Femur (tissue), 1 donor: ENCODE measurements around the gene PPM1F.

Experiments
- DNase-seq: peaks from one replicate; pipeline ENCODE4 v3.0.0-alpha.2; 2017

PPM1F gene

DNA sequence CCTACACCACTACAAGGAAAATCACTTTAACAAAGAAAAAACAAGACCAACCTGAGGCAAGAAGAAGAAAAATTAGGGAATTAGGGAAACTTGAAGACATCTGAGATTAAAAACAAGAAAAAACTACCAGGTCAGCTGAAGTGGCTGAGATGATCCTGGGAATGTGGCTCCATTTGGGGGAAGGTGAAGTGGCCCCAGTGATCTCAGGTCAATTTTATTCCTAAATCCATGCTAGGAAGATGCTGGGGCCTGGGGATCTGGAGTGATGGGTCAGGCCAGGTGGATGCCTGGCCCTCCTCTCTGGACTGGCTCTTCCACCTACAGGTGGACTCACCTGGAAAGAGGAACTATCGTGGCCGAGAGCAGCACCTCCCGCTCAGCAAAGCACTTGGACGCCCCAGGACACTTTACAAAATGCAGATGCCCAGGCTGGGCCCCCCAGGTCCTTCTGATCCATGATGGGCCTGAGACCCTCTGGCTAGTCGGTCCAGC is 23.3 kb upstream of the PPM1F start:
- no peak for DNase-seq

DNA sequence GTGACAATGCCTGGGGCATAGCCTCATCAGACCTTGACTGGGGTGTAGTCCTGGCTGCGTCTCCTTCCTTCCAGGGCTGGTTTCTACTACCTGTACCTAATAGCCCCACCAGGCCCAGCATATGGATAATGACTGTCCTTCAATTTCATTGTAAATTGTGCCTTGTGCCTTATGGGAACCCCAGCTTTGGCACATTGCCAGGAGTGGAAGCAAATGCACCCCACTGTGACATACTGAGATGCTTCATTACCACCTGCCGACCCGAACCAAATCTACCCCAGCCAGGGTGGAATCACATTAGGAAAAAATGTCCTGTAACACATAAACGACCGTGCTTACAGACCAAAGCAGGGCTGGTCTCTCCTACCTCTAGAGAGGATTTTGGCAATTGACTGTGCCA is 22.6 kb upstream of the PPM1F start:
- DNase-seq, result no peak

DNA sequence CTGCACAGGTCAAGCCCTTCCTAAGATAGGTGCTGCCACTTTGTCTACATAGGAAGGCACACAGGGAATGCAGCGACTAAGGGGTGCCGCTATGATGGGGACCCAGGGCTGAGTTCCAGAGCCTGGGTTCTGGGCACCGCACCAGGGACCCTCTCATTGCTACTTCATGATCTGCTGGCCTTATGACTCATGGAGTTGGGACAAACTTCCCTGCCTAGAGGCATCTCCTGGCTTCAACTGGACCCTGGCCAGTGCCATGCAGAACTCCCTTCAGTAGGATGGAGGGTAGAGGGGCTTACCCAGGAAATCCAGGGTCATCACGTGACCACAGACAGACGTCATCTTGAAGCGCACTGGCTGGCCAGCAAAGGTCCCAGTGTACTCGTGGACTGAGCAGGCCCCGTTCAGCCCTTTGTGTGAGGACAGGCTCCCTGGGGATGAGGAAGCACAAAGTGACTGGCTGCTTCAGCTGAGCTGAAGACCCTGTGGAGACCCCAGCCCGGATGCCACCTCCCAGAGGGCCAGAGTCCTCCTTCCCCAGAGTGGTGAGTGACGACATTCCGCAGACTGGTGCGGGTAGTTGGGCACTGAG is 21.5 kb upstream of the PPM1F start:
- no peak for DNase-seq

DNA sequence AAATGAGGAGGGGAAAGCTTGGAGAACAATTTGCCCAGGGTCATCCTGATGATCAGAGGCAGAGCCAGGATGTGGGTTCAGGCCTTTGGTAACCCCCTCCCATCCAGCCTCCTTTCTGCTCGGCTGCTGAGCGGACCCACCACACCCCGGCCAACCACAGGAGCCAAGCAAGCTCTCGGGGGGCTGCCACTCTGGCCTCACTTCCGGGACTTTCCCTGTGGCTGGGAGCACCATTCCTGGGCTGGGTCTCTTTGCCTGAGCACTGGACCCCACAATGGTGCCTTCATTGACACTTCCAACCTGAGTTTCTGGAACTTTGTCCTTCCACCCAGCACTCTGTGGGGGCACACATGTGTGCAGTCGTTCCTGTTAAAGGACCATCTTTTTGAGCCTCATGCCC is 20.2 kb upstream of the PPM1F start:
- no peak for DNase-seq

DNA sequence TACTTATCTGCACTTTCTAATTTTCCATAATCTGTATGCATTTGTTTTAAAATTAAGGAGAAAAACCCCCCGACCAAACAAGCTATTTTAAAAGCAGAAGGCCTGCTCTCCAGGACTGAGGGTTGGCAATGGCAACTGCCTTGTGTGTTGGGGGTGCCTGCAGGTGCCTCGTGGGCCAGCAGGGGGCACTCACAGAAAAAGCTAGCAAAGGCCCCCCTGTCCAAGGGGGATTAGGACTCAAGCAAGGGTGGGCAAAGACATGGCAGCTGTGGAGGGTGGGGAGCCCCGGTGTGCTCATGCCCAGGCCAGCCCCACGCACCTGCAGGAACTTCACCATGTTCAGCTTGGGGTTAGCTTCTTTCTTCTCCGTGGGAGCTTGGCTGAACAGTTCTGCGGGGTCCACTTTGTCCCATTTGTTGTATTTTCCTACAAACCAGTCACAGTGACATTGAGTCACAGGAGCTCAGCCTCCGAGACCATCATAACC is 19.7 kb upstream of the PPM1F start:
- no peak for DNase-seq

DNA sequence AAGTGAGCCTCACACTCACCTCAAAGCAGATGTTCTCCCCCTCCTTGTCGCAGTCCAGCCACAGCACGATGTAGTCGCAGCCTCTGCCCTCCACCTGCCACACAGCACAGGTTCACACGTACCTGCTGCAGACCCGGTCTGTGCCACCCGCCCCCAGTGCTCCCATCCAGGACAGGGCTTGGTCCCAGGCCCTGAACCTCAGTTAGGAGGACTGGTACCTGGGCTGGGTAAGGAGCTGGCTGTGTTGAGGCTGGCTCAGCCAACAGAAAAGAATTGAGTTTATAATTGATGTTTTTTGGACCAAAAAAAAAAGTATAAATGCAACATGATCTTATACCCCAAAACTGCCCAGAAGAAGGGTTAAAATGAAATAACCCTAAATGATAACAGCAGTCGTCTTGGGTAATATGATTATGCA is 19.2 kb upstream of the PPM1F start:
- no peak for DNase-seq

DNA sequence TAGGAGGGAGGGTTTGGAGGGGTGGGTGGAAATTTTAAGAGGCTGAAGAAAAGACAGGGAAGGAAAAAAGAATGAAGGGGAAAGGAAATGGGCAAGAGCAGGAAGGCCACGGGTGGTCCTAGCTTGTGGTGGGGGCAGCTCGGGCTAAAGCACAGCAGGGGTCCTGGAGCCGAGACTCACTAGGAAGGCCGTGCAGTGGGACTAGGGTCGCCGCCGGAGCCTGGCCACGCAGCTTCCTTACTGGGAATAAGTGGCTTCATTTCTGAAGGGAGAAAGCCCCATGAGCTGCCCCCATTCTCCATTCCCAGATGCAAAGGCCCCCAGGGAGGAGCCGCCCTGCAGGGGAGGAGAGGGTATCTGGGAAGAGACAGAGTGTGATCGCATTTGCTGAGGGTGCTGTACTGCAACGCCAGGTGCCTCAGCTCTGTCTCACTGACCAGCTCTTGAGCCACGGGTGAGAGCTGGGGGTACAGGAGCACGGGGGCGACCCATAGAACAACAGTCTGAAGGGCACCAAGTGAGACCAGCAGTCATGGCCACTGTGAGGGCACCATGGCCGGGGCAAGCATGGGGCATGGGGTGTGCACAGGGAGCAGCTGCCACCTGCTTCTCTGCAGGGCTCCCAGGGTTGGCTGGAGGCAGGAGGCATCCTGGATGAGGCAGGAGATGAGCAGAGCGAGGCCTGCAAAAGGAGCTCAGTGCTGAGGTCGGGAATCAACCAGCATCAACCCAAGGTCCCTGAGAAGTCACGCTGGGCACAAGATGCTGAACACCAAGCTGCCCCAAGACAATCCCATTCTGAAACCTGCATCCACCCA is 18.4 kb upstream of the PPM1F start:
- no peak for DNase-seq

DNA sequence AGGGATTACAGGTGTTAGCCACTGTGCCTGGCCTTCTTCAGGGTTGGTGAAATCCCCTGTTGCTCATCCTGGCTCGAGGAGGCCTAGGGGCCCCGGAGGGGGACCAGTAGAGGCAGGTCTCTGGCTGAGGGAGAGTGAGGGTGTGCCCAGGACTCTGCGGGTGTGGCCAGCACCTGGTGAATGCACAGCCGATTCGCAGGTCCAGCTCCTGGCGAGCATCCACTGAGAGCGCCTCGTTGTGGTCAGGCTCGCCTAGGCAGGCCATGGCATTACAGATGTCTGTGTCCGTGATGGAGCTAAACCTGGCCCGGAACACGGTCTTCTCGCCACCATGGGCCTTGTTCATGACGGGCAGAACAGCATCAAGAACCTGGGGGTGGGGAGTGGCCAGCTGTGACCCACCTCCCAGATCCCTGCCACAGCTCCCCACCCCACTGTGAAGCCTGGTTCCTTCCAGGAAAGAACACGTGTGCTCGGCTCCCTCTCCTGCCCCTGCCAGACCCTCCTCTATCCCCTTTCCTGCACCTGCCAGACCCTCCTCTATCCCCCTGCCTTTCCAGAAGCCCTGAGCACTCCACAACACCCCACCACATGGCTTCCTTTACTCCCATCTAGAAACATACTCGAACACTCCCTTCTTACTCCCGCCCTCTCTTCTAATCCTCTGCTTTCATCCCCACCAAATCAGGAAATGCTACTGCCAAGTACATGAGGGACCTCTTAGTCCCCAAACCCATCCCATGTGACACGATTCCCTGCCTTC is 17.6 kb upstream of the PPM1F start:
- DNase-seq, result no peak

DNA sequence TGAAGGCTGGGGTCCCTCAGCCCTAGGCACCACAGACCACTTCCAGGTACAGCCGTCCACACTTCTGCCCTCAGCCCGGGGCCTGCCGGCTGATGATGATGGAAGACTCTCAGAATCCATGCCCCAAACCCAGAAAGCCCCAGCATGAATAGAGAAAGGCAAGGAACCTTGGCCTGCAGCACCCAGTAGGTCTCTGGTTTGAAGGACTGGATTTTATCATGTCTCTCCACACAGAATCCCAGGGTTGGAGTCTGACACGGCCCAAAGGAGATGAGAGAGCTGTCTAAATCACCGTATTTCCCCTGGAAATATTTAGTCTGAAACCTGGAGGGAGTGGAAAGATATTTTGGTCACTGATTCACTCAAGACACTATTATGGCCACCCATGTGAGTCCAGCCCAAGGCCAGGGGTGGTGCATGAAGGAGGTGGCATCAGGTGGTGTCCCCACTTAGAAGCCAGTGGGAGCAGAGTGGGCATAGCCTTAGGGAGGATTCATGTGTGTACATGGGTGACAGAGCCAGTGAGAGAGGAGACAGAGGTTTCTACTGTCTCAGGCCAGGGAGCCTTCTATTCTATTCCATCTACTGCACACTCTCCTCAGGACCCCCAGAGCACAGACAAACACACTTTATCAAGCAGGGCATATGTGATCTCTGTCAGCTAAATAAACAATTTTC is 15.9 kb upstream of the PPM1F start:
- no peak for DNase-seq

DNA sequence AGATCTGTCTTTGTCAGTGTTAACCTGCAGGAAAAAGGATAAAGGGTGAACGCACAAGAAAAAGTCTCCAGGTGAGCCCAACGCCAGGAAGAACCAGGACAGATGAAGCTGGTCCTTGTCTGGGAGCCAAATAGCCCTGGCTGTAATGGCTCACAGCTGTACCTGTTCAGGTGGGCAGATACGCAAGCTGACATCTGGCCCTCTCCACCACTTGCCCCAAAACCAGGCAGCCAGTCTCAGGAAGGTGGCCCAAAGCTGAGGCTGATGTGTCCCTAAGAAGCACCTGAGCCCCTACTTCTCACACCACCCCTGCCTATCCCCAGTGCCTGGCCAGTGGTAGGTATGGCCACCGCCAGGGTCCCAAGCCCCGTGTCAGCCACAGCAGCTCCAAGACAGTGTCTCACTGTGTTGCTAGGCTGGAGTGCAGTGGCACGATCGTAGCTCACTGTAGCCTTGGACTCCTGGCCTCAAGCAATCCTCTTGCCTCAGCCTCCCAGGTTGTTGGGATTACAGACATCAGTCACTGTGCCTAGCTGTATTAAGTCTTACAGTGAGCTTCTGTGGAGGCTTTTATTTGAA is 15.1 kb upstream of the PPM1F start:
- no peak for DNase-seq

DNA sequence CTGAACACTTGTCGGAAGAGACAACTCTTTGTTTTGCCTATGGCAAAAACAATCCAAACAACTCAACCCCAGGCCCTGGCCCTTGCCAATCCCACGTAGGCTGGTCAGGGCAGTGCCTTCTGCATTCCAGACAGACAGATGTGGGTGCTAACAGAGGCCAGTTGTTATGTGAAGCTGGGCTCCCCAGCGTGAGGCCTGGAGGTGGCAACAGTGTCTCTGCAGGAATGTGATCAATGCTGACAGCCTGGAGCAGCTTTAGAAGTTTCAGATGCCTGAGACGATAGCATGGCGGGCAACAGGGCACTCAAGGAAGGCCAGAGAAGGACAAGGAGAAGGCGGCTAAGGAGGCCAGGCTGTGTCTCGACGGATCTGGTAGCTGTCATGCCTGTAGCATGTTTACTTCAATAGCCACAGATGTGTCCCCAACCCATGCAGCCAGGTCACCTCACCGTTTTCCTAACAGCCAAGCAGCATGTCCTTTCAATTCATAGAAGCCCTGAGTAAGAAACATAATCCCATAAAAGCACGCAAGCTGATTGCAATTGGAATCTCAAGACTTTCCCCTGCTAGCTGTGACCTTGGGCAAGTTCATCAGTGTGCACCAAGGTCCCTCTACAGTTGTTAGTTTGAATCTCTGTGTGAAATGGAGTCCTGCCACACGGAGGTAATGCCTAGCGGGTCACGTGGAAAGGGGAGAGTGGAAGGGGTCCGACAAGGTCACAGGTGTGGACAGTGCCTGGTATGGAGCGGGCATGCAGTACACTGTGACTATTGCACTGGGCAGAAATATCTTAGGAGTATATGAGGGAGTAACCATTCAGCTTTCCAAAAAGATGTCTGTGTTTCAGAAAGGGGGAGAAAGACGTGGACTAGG is 14.2 kb upstream of the PPM1F start:
- no peak for DNase-seq

DNA sequence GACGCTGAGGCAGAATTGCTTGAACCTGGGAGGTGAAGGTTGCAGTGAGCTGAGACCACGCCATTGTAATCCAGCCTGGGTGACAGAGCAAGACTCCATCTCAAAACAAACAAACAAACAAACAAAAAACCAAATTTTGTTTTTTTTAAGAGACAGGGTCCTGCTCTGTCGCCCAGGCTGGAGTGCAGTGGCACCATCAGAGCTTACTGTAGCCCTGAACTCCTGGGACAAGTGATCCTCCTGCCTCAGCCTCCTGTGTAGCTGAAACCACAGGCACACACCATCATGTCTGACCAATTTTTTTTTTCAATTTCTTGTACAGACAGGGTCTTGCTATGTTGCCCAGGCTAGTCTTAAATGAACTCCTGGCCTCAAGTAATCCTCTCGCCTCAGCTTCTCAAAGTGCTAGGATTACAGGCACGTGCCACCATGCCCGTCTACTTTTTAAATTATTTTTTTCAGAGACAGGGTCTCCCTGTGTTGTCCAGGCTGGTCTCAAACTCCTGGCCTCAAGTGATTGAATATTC is 13.2 kb upstream of the PPM1F start:
- no peak for DNase-seq

DNA sequence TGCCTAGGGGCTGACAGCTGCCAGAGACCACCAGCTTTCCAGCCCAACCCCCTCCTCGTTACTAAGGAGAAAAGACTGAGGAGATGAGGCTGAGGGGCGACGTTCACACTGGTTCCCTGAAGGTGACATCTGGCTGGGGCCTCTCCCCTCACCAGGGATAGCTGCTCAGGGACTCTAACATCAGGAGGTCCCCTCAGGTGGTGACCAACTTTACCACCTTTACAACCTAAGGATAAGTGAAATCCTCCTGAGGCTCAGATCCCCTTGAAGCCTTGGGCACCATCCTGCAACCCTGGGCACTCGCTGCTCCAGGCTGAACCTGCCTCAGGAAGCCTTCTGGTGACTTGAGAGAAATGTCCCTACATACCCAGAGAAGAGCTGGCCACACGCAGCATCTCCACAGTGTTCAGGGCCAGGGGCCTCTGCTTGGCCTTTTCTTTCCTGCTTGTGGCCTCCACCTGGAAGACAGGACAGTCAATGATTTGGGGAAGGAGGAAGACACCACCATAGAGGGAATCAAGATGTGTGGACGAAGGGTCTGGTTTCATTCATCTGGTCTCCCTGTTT is 12.4 kb upstream of the PPM1F start:
- no peak for DNase-seq

DNA sequence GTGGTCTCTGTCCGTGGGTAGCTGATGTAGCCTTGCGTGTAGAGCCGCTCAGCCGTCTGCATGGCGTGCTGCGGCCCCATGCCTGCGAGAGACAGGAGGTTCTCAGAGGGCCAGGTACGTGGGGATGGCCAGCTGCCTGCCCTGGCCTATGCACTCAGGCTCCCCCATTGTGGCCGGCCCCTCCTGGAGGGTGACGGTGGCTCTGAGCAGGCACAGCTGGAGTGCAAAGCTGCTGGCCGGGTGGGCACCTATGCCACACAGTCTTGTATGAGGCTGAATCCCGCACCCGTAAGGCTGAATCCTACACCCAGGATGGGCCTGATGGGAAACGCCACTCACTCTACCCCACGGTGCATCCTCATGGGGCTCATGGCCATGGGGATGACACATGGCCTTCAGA is 11.6 kb upstream of the PPM1F start:
- DNase-seq, result no peak

DNA sequence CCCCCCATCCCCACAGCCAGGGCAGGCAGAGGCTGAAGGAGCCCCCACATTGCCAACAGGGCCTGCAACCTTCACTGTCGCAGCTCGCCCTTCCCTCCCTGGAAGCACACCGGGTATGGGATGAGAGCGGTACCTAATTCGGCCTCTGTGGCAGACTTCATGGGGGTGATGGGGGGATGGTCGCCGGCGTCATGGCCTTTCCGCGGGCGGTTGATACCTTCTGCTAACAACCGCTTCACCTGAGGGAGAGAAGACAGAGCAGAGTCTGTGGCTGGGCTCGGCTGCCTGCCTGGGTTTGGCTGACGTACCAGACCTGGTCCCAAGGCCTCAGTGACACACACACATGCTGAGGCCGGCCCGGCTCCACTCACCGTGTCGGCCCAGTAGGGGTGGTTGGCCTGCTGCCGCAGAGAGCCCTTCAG is 11.2 kb upstream of the PPM1F start:
- no peak for DNase-seq

DNA sequence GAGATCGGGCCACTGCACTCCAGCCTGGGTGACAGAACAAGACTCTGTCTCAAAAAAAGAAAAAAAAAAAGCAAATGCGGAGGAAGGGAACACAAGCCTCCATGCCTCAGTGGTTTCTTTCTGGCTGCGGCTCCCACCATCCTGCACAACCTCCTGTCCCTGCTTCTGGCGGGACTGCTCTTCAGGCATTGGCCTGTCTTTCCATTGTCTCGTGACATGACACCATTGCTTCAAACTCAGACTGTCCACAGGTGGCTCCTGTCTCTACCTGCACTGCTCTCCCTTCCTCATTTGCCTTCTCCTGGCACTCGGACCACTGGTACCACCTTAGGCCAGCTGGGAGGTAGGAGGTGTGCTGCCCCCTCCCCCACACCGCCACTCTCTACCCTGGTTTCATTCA is 10.6 kb upstream of the PPM1F start:
- DNase-seq, result no peak

DNA sequence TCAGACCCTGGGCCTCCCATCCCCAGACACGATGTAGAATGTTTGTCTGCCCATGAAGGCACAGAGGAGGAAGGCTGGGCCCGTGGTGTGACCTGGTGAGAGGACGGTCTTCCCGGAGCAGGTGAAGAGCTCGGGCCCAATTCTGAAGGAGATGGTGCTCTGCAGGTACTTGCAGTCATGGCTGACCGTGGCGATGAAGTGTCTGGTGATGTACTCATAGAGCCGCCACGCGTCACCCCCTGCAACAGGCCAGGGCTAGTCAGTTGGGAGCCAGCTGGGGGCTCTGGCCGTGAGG is 10.0 kb upstream of the PPM1F start:
- no peak for DNase-seq

DNA sequence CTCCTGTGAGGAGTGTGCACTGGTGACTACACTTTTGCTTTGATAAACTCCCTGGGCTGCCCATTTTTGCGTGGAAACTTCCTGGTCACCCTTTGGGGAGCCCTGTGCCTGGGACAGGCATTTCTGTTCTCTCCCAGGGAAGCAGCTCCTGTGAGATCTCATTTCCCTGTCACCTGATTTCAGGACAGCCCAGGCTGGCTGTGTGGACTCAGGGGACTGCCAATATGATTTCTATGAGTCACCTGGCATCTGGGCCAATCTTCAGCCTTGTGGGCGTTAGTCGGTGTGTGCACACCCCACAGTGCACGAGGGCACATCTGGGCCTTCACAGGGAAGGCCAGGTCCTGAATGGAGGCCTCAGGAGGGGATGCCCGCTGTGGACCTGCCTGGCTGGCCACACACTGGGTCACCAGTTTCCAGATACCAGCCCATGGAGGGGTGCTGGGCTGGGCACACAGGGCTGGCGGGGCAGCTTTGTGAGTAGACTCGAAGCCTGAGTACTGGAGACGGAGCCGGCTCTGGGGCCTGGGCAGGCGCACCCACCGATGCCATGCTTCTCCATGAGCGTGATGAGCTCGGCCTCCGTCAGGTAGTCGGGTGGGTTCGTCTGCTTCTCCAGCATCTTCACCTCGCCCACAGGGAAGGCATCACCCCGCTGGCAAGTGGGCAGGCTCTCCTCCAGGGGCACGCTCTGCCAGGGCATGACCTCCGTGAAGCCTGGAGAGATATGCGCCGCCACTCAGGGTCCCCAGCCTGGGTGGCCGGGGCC is 9.4 kb upstream of the PPM1F start:
- no peak for DNase-seq

DNA sequence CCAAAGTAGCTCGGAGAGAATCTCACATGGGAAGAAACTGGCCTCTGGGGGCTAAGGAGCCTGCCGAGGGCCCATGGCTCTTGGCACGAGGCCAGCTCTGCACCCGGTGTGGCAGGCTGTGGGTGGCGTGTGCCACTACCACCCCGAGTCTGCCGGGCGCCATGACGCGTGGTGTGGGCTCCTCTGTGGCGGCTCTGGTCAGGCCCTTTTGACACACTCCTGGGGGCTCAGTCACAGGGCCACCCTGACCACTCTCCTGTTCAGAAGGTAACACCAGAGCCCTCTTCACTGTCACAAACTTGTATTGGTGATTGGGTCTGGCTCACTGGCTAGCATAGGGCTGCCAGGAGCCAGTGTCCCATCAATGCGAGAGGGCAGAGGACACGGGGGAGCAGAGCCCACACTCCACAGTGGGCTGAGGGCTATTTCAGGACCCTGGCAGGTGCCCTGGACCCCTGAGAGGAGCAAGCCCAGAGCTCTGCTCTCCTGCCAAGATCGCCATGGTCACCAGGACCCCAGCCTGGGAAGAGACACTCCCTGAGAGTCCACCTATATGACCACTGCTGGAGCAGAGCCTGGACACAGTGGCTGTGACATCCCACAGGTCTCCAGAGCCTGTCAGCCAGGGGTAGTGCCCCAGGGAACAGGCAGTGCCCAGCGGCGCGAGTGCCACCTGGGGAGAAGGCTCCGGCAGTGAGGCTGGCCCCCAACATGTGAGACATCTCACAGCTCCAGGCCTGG is 8.6 kb upstream of the PPM1F start:
- no peak for DNase-seq
